MCF 10A (cell line): Measurements from ENCODE around the gene NKAIN4. TPM values are rescaled to one million over a fixed set of nuclear protein-coding genes. Genes with fewer than 3 reads are reported as not detected.

Experiments used
- BruUV-seq: library from RNA; stranded (reverse); fragments of 400-500 nt; replicated peaks from 2 replicates; lab custom pipeline; 2021; lab: Mats Ljungman, UMichigan
- CTCF ChIA-PET: fragments of 300-600 bp; sonication (Branson Sonifier 250); formaldehyde crosslinking; extraction: SDS; loops from one replicate; lab custom pipeline; 2021; ENCODE audit warnings: antibody characterized with exemption, inconsistent platforms; lab: Yijun Ruan, JAX
- POLR2A ChIA-PET: fragments of 300-600, 350-650 bp; sonication (Branson Sonifier 250); formaldehyde crosslinking; extraction: SDS; loops from one replicate; lab custom pipeline; 2020; ENCODE audit warnings: antibody characterized with exemption, inconsistent platforms; lab: Yijun Ruan, JAX
- DNase-seq: peaks from one replicate; pipeline ENCODE4 v3.0.0-alpha.2; 2018; ENCODE audit not compliant: unreplicated experiment
- H3K27ac Mint-ChIP-seq: one replicate; pipeline ENCODE4 v1.8.0; 2022; ENCODE audit warnings: mild to moderate bottlenecking, low read depth, mixed read lengths; ENCODE audit not compliant: unreplicated experiment
- H3K27me3 Mint-ChIP-seq: one replicate; pipeline ENCODE4 v1.8.0; 2022; ENCODE audit warnings: mixed read lengths; ENCODE audit not compliant: insufficient read depth, unreplicated experiment
- H3K36me3 Mint-ChIP-seq: one replicate; pipeline ENCODE4 v1.8.0; 2022; ENCODE audit warnings: mild to moderate bottlenecking, moderate library complexity, mixed read lengths; ENCODE audit not compliant: insufficient read depth, unreplicated experiment
- H3K4me1 Mint-ChIP-seq: one replicate; pipeline ENCODE4 v1.8.0; 2022; ENCODE audit warnings: mixed read lengths; ENCODE audit not compliant: insufficient read depth, unreplicated experiment
- H3K4me3 Mint-ChIP-seq: one replicate; pipeline ENCODE4 v1.8.0; 2022; ENCODE audit warnings: mild to moderate bottlenecking, moderate library complexity, mixed read lengths; ENCODE audit not compliant: unreplicated experiment
- H3K9me3 Mint-ChIP-seq: one replicate; pipeline ENCODE4 v1.8.0; 2022; ENCODE audit warnings: mixed read lengths; ENCODE audit not compliant: unreplicated experiment
- intact Hi-C: fragments of 100-400 bp; cut with micrococcal nuclease; formaldehyde crosslinking; loops from 2 replicates; pipeline ENCODE4 v1.14.1; 2022
- total RNA-seq: library from RNA; stranded (reverse); gene quantifications from 2 replicates; pipeline ENCODE4 v1.2.3, GENCODE V29; 2022
- TF ChIP-seq, protein P1 (sequence below): fragments of 200-600 bp; IDR thresholded peaks from one replicate; pipeline ENCODE4 v1.8.0; 2022; ENCODE audit warnings: antibody characterized with exemption, mild to moderate bottlenecking; ENCODE audit not compliant: unreplicated experiment

NKAIN4 gene
- total RNA-seq, 1 experiment from 2014 or later, result not detected

GRCh38 chr20:63230800-63231268, 23.4 kb downstream of the NKAIN4 start:
- Mint-ChIP-seq H3K4me1 (no peaks in the 10 kb centered on the region), H3K36me3 (no peaks in the 10 kb centered on the region), H3K27ac (no peak overlapping the region), H3K27me3 (peaks cover 44% of the 10 kb centered on the region), H3K4me3 (no peak overlapping the region), H3K9me3 (no peaks in the 10 kb centered on the region)
- no TSS peak for BruUV-seq
- CTCF ChIA-PET, result interaction anchor here (0.6 to 7.1 kb wide), 7 partner anchors 7 to 179 kb away, joined by 3 to 115 read pairs (median 3); no protein-coding TSS in a partner anchor
- intact Hi-C loops, result loop anchor here (1.0 kb wide), 1 partner anchor 48 kb away; no protein-coding TSS in a partner anchor
- TF ChIP-seq, protein P1, sequence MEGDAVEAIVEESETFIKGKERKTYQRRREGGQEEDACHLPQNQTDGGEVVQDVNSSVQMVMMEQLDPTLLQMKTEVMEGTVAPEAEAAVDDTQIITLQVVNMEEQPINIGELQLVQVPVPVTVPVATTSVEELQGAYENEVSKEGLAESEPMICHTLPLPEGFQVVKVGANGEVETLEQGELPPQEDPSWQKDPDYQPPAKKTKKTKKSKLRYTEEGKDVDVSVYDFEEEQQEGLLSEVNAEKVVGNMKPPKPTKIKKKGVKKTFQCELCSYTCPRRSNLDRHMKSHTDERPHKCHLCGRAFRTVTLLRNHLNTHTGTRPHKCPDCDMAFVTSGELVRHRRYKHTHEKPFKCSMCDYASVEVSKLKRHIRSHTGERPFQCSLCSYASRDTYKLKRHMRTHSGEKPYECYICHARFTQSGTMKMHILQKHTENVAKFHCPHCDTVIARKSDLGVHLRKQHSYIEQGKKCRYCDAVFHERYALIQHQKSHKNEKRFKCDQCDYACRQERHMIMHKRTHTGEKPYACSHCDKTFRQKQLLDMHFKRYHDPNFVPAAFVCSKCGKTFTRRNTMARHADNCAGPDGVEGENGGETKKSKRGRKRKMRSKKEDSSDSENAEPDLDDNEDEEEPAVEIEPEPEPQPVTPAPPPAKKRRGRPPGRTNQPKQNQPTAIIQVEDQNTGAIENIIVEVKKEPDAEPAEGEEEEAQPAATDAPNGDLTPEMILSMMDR, result peak; percentile 31
- peak; percentile 58 for DNase-seq
- POLR2A ChIA-PET, result no interaction called here

GRCh38 chr20:63228806-63229205, 25.5 kb downstream of the NKAIN4 start:
- no peak for DNase-seq
- no peak overlapping the region for H3K27ac Mint-ChIP-seq
- POLR2A ChIA-PET, result no interaction called here

GRCh38 chr20:63227260-63227659, 27.0 kb downstream of the NKAIN4 start:
- TF ChIP-seq, protein P1, result no peak
- DNase-seq, result no peak
- no peaks in the 10 kb centered on the region for H3K9me3 Mint-ChIP-seq
- no peak overlapping the region for H3K4me3 Mint-ChIP-seq
- ChIA-PET CTCF (interaction anchor here (0.6 to 1.1 kb wide), 2 partner anchors 154 to 414 kb away, joined by 3 read pairs; no protein-coding TSS in a partner anchor), POLR2A (no interaction called here)
- intact Hi-C loops, result no loop called here
- peaks cover 36% of the 10 kb centered on the region for H3K27me3 Mint-ChIP-seq
- peaks cover 9% of the 10 kb centered on the region for H3K4me1 Mint-ChIP-seq
- no peaks in the 10 kb centered on the region for H3K36me3 Mint-ChIP-seq
- no TSS peak for BruUV-seq
- H3K27ac Mint-ChIP-seq, result no peak overlapping the region

More at GRCh38 chr20:63228806-63229205, 25.5 kb downstream of the NKAIN4 start:
- CTCF ChIA-PET, result interaction anchor here (0.7 to 1.0 kb wide), 2 partner anchors 21 to 30 kb away, joined by 3 read pairs; no protein-coding TSS in a partner anchor
- Mint-ChIP-seq H3K27me3 (peaks cover 44% of the 10 kb centered on the region), H3K36me3 (no peaks in the 10 kb centered on the region), H3K4me1 (peaks cover 9% of the 10 kb centered on the region), H3K4me3 (no peak overlapping the region), H3K9me3 (no peaks in the 10 kb centered on the region)
- TF ChIP-seq, protein P1, result no peak
- intact Hi-C loops, result no loop called here
- BruUV-seq, result no TSS peak

GRCh38 chr20:63226042-63226943, 28.0 kb downstream of the NKAIN4 start:
- H3K36me3 Mint-ChIP-seq, result no peaks in the 10 kb centered on the region
- H3K4me3 Mint-ChIP-seq, result no peak overlapping the region
- ChIA-PET CTCF (interaction anchor here (0.6 to 4.9 kb wide), 6 partner anchors 8 to 252 kb away, joined by 3 to 115 read pairs (median 66); partner anchors contain the start of genes BIRC7, NKAIN4 and YTHDF1), POLR2A (interaction anchor here (1.5 kb wide), 1 partner anchor 10 kb away, joined by 4 read pairs; no protein-coding TSS in a partner anchor)
- no peaks in the 10 kb centered on the region for H3K9me3 Mint-ChIP-seq
- TF ChIP-seq, protein P1, result no peak
- DNase-seq, result peak; percentile 42
- intact Hi-C loops, result no loop called here
- H3K27ac Mint-ChIP-seq, result no peak overlapping the region
- peaks cover 27% of the 10 kb centered on the region for H3K27me3 Mint-ChIP-seq
- no TSS peak for BruUV-seq
- H3K4me1 Mint-ChIP-seq, result peaks cover 9% of the 10 kb centered on the region
